Transverse colon (tissue), 4 donors: ENCODE data around the gene KIF1B.

Experiments
- POLR2AphosphoS5 ChIP-seq, 3 donors: sonication (generic); formaldehyde crosslinking; IDR thresholded peaks; one replicate each; pipeline ENCODE4 v1.6.1; 2016; ENCODE audit warnings: antibody characterized with exemption in 3 of 3
- TF ChIP-seq, protein P1 (sequence below), 5 experiments: fragments of 200-600 bp in 3 of 5; fragments of 450-650 bp in 2 of 5; sonication (generic) in 3 of 5; IDR thresholded peaks; 1 replicate in 2 of 5; 2 replicates in 3 of 5; pipeline ENCODE4 v1.5.1; 2016 to 2017; ENCODE audit warnings: antibody characterized with exemption in 5 of 5, inconsistent platforms in 3 of 5, mild to moderate bottlenecking in 2 of 5, moderate library complexity in 1 of 5

GRCh38 chr1:10229903-10230302, 19.5 kb downstream of the KIF1B start:
- TF ChIP-seq, protein P1, sequence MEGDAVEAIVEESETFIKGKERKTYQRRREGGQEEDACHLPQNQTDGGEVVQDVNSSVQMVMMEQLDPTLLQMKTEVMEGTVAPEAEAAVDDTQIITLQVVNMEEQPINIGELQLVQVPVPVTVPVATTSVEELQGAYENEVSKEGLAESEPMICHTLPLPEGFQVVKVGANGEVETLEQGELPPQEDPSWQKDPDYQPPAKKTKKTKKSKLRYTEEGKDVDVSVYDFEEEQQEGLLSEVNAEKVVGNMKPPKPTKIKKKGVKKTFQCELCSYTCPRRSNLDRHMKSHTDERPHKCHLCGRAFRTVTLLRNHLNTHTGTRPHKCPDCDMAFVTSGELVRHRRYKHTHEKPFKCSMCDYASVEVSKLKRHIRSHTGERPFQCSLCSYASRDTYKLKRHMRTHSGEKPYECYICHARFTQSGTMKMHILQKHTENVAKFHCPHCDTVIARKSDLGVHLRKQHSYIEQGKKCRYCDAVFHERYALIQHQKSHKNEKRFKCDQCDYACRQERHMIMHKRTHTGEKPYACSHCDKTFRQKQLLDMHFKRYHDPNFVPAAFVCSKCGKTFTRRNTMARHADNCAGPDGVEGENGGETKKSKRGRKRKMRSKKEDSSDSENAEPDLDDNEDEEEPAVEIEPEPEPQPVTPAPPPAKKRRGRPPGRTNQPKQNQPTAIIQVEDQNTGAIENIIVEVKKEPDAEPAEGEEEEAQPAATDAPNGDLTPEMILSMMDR (IDR thresholded peaks at IDR 0.05), result no peak
- TF ChIP-seq POLR2AphosphoS5 (IDR thresholded peaks at IDR 0.05), result no peak
